GM19324 (cell line): Measurements from ENCODE around the gene VSIG10L2.
"Not testable (repeated sequence)": the region's sequence is repeated elsewhere in the genome, so short reads cannot be mapped to it uniquely, and the experiment has no call there.

Experiments used
- ATAC-seq: cut with Tn5 transposase; IDR thresholded peaks from one replicate; pipeline ENCODE4 v1.9.1; 2021; ENCODE audit warnings: mild to moderate bottlenecking, moderate library complexity; ENCODE audit not compliant: unreplicated experiment, low FRiP score

Gene VSIG10L2

GRCh38 chr11:125945797-125946520 is at the start of gene VSIG10L2:
Gene VSIG10L2, plus strand, starts transcription at chr11:125946044. Its CDS starts 12 bp downstream, at chr11:125946056.
- no peak for ATAC-seq

- no peak for ATAC-seq
Measured at GRCh38 chr11:125901872-125902271, 44.0 kb upstream of the VSIG10L2 start.

DNA sequence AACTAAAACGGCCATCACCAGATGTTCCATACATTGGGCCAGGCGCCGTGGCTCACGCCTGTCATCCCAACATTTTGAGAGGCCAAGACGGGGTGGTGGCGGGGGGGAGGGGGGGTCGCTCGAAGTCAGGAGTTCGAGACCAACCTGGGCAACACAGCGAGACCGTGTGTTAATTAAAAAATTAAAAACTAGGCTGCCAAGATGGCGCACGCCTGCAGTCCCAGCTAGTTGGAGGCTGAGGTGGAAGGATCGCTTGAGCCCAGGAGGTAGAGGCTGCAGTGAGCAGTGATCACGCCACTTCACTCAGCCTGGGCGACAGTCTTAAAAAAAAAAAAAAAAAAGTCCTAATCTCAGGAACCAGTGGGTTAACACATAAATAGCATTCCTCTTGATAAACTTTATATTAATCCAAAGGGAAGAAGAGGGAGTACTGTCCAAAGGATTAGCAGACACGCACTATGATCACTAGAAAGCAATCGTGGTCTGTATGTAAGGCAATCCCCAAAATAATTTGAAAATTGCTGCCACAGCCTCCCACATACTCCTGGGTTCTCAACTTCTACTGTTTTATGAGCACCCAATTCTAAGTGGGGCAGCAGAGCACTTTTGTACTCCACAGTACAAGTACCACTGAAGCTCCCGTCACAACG is 43.4 kb upstream of the VSIG10L2 start:
- no peak for ATAC-seq

DNA sequence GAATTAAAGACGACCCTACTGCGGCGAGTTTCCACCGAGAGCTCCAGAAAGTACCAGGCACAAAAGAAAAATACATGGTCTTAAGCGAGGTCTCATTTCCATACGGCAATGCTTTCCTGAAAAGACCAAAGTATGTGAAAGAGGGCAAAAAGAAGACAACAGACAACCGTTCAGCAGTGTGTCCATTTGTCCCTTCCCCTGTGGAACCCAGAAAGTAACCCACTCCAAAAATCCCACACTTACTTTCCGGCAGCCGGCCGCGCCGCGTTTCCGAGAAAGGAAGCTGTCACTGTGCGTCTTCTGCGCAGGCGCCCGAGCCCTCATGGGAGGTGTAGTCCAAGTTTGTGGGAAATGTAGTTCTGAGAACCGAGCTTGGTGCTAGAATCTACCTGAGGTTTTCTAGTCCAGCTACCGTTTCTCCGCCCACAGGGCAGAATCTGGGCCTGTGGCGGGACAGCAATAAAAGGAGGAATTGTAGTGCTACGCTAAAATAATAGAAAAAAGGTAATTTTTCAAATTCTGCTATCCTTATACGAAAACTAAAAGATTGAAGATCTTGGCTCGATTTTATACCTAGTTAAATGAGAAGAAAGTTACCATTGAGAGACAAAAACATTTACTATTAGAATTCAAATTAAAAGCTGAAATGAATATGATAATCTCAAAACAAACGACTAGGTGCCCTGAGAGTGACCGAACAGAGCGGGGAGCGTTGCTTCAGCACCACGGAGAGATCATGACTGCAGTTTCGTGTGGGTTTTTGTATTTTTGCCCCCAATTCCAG is 42.7 kb upstream of the VSIG10L2 start, which contains the start of gene PUS3:
Gene PUS3 (minus strand): TSS at position 280 of the 784 bp plus-strand sequence. CDS start 6,922 bp downstream, outside the sequence.
- peak; percentile 95 for ATAC-seq

- ATAC-seq, result no peak
Measured at GRCh38 chr11:125903711-125904659, 41.9 kb upstream of the VSIG10L2 start, which contains the start of gene DDX25. Gene DDX25, plus strand, starts transcription at chr11:125904508. Its CDS starts 10 bp downstream, at chr11:125904518.

GRCh38 chr11:125904678-125905077 is 41.2 kb upstream of the VSIG10L2 start:
- no peak for ATAC-seq

DNA sequence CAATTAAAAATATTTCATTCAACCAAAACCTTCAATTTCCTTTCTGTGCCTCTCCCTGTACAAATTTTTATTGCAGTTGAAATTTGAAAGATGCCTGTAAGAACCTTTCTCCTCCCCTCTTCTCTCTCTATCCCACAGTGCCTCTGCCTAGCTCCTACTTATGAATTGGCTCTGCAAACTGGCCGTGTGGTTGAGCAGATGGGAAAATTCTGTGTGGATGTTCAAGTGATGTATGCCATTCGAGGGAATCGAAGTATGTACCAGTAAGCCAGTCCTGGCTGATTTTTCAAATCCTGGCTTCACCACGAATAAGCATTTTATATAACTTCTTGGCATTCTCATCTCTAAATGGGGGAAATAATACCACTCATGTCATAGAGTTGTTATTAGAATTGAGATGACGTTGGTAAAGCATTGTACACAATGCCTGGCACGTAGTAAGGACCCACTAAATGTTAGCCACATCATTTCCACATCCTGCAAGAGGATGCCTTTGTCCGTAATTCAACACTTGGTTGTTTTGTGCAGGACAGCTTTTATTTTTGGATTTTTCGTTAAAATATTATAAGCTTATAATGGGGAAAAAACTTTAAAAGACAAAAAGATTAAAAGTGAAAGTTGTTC is 35.5 kb upstream of the VSIG10L2 start:
- no peak for ATAC-seq

DNA sequence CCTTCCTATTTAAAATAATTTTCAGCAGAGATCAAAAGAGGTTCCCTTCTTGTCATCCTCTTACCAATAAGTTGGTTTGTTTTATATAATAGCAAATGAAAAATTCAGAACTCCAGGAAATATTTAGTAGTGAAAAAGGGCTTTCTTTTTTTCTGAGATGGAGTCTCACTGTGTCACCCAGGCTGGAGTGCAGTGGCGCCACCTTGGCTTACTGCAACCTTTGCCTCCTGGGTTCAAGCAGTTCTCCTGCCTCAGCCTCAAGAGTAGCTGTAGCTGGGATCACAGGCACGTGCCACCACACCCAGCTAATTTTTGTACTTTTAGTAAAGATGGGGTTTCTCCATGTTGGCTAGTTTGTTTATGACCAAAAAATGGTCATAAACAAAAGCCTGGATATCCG is 31.2 kb upstream of the VSIG10L2 start:
- ATAC-seq, result not testable (repeated sequence)

DNA sequence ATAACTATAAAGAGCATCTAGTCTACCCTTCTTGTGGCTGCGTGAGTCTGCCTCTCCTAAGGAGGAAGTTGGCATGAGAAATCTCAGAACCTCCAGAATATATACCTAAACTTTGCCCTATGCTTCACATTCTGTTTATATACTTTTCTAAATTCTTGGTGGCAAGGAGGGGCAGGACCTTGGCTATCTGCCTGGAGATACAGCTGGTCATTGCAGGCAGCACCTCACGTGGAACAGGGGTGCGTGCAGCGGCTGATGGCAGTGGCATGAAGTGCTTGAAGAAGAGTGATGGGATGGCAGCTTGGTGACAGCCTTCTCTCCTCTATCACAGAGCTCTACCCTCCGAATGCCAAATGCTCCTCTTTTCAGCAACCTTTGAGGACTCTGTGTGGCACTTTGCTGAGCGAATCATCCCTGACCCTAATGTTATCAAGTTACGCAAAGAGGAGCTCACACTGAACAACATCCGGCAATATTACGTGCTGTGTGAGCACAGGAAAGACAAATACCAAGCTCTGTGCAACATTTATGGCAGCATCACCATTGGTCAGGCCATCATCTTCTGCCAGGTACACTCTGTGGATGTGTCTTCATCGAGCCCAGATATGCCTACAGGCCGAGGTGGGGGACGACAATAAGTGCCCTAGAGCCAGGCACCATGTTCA is 29.0 kb upstream of the VSIG10L2 start:
- ATAC-seq, result no peak

DNA sequence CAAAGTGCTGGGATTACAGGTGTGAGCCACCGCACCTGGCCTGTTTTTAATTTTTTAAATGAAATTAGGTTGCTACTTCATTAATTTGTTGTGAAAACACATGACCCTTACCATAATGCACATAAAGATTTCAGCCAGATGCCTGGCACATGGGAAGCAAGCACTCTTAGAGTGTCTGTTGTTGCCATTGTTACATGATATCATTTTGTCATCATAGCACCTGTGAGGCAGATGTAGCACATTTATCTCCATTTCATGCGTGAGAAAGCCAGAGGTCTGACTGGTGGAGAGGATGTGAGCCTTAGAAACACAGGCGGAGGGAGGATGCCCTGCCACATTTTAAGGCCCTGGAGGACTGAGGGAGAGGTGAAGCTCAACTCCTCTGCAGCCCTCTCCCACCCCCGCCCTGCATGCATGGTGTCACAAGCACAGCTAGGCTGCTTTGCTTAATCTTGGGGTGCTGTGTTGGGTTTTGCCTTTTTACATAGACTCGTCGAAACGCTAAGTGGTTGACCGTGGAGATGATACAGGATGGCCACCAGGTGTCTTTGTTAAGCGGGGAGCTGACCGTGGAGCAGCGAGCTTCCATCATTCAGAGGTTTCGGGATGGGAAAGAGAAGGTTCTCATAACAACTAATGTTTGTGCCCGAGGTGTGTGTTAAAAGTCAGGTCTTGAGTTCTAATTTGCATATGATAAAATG is 27.6 kb upstream of the VSIG10L2 start:
- ATAC-seq, result no peak

DNA sequence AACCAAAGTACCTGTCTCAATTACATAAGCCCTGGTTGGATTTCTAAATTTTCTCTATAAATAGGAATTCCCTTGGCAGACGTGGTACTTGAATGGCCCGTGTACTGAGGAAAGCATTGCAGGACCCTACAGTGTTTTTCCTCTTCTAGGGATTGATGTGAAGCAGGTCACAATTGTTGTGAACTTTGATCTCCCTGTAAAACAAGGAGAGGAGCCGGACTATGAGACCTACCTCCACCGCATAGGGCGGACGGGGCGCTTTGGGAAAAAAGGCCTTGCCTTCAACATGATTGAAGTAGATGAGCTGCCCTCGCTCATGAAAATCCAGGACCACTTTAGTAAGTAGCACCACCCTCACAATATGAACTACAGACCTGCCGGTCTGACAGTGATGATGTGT is 24.8 kb upstream of the VSIG10L2 start:
- no peak for ATAC-seq

DNA sequence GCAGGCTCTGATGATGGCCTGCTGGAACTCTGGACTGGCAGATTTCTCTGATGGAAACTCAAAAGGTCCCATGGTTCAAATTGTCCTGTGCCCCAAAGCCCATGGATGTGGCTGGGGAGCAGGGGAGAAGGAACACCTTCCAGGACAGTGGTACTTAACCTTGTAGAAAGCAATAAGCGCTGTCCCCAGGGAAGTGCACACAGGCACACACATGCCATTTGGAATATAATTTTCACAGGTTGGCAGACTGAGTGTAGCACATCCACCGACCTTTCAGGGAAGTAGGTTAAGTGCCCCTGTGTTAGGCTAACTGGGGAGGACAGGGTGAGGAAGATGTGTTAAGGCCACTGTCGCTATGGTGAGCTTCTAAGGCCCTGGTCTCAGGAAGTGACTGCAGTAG is 23.7 kb upstream of the VSIG10L2 start:
- no peak for ATAC-seq

DNA sequence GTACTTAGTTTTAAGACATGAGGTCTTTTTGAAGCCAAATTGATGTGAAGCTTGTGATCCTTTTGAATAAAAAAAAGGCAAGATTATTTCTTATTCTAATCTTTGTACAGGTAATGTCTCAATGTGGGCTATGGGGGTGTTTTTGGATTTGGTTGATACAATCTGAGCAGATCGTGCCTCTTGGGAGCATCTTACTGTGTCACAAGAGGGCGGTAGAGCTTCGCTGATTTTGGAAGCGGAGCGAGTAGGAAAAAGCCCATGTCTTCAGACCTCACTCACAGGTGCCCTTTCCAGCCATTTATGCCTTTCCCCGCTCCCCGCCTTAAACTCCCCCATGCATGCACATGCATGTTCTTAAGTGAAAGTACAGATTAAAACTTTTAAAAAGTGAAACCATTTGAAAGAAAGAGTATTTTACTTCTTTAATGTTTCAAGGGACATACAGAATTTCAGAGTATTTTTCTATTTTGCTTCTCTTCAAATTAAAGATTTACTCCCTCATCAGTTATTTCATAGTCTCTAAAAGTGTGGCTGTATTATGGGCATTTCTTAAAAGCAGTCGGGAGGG is 22.7 kb upstream of the VSIG10L2 start:
- ATAC-seq, result no peak

- no peak for ATAC-seq
Measured at GRCh38 chr11:125923633-125924032, 22.2 kb upstream of the VSIG10L2 start.

DNA sequence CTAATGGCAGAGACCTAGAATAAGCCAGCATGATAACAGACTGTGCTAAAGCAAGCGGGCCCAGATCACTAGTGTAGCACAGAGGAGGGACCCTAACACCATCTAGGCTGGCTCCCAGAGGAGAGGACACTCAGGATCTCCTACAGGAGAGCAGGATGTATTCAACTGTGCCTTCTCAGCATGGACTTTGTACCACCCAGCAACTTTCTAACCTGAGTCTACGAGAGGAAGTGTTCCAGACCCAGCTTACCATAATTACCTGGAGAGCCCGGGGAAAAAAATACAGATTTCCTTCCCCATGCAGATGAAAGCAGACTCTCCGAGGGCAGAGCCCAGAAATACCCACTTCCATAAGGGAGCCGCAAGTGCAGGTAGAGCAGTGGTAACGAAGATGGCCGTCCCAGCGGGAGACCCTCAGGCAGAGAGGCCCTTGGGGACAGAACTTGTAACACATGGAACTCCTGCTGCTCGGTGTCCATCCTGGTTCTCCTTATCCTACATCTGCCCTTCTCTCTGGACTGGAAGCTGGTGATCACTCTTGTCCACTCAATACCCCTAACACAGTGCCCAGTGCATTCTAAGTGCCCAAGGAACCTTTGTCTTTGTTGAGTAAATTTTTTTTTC is 21.3 kb upstream of the VSIG10L2 start:
- ATAC-seq, result no peak

DNA sequence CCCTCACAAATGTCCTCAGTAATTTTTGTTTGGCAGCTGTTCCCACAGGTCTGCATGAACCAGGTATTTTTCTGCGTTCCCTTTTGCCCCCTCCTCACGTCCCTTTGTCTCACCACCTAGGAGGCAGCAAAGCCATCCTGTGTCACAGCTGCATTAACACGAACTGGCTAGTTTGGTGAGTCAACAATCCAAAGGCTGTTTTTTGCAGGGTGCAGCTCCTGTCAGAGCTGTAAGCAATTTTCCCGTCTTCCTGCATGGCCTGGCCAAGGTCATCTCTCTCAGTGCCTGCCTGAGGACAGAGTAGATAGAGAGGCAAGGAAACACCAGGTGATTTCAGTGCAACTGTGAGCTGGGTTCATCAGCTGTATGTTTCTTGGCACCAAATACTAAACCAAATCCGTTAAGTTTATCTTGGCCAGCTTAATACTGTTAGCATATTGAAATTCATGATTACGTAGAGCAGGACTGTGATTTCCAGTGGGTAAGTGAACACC is 20.6 kb upstream of the VSIG10L2 start:
- ATAC-seq, result no peak

- ATAC-seq, result no peak
Measured at GRCh38 chr11:125925804-125926203, 20.0 kb upstream of the VSIG10L2 start.
